Jurkat, Clone E6-1 (cell line): ENCODE data around the gene PRSS27. TPM values are rescaled to one million over a fixed set of nuclear protein-coding genes. Genes with fewer than 3 reads are reported as not detected.
A peak's percentile ranks its signal among the peaks of the same experiment; 100 is the strongest.

Source experiments
- DNase-seq: peaks from one replicate; pipeline ENCODE4 v3.0.0-alpha.2; 2011; ENCODE audit warnings: low read depth, low spot score
- H3K4me3 ChIP-seq: 2 replicates; pipeline ENCODE4 v1.5.1; 2011; ENCODE audit warnings: mild to moderate bottlenecking, low read length, control low read depth, moderate library complexity
- polyA plus RNA-seq: library from polyadenylated mRNA; unstranded; fragments of >200 nt; gene quantifications from one replicate; pipeline ENCODE4 v1.2.1, GENCODE V29; 2012; ENCODE audit warnings: missing spikeins; ENCODE audit not compliant: insufficient read length, insufficient read depth

PRSS27 gene
- polyA plus RNA-seq: 0.91 TPM

GRCh38 chr16:2720064-2720457, at the start of gene PRSS27:
PRSS27 (minus strand) TSS chr16:2720224; CDS start chr16:2720160, 64 bp downstream.
- peak within 1 kb of the TSS; percentile 58 for H3K4me3 ChIP-seq
- DNase-seq: no peak

- no peak for DNase-seq
- no peak overlapping the region for H3K4me3 ChIP-seq
Measured at GRCh38 chr16:2769675-2770056, 49.6 kb upstream of the PRSS27 start.

GRCh38 chr16:2769100-2769529, 49.1 kb upstream of the PRSS27 start:
- DNase-seq: no peak
- no peak overlapping the region for H3K4me3 ChIP-seq

- DNase-seq: no peak
- no peak overlapping the region for H3K4me3 ChIP-seq
Measured at GRCh38 chr16:2768403-2769089, 48.5 kb upstream of the PRSS27 start.

DNA sequence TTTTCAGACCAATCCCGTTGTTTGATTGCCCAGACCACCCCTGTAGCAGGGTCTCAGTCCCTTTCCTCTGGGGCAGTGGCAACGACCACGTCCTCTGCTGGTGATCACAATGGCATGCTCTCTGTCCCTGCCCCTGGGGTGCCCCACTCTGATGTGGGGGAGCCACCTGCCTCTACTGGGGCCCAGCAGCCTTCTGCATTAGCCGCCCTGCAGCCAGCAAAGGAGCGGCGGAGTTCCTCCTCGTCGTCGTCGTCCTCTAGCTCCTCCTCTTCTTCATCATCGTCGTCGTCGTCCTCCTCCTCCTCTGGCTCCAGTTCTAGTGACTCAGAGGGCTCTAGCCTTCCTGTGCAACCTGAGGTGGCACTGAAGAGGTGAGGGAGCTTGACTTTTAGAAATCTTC, 47.9 kb upstream of the PRSS27 start:
- H3K4me3 ChIP-seq: no peak overlapping the region
- DNase-seq: no peak

DNA sequence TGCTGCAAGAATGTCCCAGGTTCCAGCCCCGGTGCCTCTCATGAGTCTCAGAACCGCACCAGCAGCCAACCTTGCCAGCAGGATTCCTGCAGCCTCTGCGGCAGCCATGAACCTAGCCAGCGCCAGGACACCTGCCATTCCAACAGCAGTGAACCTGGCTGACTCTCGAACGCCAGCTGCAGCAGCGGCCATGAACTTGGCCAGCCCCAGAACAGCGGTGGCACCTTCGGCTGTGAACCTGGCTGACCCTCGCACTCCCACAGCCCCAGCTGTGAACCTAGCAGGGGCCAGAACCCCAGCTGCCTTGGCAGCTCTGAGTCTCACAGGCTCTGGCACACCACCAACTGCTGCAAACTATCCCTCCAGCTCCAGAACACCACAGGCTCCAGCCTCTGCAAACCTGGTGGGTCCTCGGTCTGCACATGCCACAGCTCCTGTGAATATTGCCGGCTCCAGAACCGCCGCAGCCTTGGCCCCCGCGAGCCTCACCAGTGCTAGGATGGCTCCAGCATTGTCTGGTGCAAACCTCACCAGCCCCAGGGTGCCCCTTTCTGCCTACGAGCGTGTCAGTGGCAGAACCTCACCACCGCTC, 47.2 kb upstream of the PRSS27 start:
- DNase-seq: no peak
- H3K4me3 ChIP-seq: no peak overlapping the region

GRCh38 chr16:2766430-2767139, 46.6 kb upstream of the PRSS27 start:
- H3K4me3 ChIP-seq: no peak overlapping the region
- no peak for DNase-seq

DNA sequence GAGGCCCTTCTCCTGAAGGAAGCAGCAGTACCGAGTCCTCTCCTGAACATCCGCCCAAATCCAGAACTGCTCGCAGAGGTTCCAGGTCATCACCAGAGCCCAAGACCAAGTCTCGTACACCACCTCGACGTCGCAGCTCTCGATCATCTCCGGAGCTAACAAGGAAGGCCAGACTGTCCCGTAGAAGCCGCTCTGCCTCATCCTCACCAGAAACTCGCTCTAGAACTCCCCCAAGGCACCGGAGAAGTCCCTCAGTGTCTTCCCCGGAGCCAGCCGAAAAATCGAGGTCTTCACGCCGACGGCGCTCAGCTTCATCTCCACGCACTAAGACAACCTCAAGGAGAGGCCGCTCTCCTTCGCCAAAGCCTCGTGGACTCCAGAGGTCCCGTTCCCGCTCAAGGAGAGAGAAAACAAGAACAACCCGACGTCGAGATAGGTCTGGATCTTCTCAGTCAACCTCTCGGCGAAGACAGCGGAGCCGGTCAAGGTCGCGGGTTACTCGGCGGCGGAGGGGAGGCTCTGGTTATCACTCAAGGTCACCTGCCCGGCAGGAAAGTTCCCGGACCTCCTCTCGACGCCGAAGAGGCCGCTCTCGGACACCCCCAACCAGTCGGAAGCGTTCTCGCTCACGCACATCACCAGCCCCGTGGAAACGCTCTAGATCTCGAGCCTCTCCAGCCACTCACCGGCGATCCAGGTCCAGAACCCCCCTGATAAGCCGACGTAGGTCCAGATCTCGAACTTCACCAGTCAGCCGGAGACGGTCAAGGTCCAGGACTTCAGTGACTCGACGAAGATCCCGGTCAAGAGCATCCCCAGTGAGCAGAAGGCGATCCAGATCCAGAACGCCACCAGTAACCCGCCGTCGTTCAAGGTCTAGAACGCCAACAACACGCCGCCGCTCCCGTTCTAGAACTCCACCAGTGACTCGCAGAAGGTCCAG, 45.7 kb upstream of the PRSS27 start:
- DNase-seq: no peak

DNA sequence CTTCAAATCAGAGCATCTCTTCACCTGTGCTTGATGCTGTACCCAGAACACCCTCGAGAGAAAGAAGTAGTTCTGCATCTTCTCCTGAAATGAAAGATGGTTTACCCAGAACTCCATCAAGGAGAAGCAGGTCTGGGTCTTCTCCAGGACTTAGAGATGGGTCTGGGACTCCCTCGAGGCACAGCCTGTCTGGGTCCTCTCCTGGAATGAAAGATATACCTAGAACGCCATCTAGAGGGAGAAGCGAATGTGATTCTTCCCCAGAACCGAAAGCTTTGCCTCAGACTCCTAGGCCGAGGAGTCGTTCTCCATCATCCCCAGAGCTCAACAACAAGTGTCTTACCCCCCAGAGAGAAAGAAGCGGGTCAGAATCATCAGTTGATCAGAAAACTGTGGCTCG, 44.7 kb upstream of the PRSS27 start:
- no peak overlapping the region for H3K4me3 ChIP-seq
- DNase-seq: no peak

More for the DNA sequence above, 45.7 kb upstream of the PRSS27 start:
- no peak overlapping the region for H3K4me3 ChIP-seq

GRCh38 chr16:2763173-2763572, 43.1 kb upstream of the PRSS27 start:
- DNase-seq: no peak
- no peak overlapping the region for H3K4me3 ChIP-seq

DNA sequence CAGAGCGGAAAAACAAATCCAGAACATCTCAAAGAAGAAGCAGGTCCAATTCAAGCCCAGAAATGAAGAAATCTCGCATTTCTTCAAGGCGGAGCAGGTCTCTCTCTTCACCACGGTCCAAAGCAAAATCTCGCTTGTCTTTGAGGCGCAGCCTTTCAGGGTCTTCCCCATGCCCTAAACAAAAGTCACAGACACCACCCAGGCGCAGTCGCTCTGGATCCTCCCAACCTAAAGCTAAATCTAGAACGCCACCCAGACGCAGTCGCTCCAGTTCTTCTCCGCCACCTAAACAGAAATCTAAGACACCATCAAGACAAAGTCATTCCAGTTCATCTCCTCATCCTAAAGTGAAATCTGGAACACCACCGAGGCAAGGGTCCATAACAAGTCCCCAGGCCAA, 42.7 kb upstream of the PRSS27 start:
- DNase-seq: no peak
- no peak overlapping the region for H3K4me3 ChIP-seq

DNA sequence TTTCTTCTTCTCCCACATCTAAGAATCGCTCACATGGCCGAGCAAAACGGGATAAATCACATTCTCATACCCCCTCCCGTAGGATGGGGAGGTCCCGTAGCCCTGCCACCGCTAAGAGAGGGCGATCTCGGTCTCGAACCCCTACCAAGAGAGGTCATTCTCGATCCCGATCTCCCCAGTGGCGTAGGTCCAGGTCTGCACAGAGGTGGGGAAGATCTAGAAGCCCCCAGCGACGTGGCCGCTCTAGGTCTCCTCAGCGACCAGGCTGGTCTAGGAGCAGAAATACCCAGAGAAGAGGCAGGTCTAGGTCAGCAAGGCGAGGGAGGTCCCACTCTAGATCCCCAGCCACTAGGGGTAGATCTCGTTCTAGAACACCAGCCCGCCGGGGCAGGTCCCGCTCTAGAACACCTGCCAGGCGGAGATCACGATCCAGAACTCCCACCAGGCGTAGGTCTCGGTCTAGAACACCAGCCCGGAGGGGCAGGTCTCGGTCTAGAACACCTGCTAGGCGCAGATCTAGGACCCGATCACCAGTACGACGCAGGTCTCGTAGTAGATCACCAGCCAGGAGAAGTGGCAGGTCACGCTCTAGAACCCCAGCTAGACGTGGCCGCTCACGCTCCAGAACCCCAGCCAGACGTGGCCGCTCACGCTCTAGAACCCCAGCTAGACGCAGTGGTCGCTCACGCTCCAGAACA, 42.0 kb upstream of the PRSS27 start:
- no peak overlapping the region for H3K4me3 ChIP-seq
- DNase-seq: no peak

- H3K4me3 ChIP-seq: no peak overlapping the region
- DNase-seq: no peak
Measured at GRCh38 chr16:2761472-2761871, 41.4 kb upstream of the PRSS27 start.

DNA sequence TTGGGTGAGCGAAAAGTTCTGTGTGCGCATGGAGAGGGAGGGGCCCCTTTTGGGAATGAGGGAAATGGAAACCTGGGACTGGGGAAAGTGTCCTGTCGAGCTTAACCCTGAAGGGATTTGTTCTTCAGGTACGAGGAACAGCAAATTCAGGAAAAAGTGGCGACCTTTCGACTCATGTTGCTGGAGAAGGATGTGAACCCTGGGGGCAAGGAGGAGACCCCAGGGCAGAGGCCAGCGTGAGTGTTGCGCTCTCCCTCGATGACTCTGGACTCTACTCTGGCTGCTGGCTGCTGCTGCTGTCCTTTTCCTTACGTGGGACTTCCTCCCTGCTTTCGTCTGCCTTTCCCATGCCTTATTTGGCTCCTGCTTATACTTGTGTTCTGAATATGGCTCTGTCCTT, 37.3 kb upstream of the PRSS27 start:
- no peak overlapping the region for H3K4me3 ChIP-seq
- no peak for DNase-seq

DNA sequence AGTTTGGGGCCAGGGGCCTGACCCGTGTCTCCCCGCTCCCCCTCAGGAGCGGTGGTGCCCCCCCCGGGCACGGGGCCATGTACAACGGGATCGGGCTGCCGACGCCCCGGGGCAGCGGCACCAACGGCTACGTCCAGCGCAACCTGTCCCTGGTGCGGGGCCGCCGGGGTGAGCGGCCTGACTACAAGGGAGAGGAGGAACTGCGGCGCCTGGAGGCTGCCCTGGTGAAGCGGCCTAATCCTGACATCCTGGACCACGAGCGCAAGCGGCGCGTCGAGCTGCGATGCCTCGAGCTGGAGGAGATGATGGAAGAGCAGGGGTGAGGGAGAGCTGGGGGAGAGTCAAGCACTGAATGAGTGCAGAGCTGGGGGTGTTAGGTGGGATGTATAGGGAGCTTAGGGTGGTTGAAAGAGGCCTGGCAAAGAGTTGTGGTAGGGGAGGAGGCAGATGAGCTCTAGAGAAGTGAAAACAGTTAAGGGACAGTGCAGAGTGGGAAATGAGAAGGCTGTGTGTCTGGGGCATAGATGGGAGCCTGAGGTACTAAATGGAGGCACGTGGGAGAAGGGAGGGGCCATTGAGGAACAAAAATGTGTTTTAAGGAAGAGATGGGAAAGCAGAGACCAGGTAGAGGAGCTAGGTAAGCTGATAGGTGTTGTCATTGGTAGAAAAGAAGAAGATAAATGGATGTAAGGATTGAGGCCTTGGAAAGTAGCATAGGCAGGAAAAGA, 36.4 kb upstream of the PRSS27 start:
- H3K4me3 ChIP-seq: no peak overlapping the region
- no peak for DNase-seq

GRCh38 chr16:2755158-2755557, 35.1 kb upstream of the PRSS27 start:
- DNase-seq: no peak
- no peak overlapping the region for H3K4me3 ChIP-seq

- peak overlapping the region; percentile 79 for H3K4me3 ChIP-seq
- no peak for DNase-seq
Measured at GRCh38 chr16:2753733-2754020, 33.7 kb upstream of the PRSS27 start.
